Duodenal mucosa (tissue), 2 donors: Measurements from ENCODE around the gene RAMP1.

Experiments used
- H3K27ac ChIP-seq: one replicate; pipeline ENCODE4 v1.7.0; 2013; ENCODE audit warnings: low read depth, low read length
- H3K27me3 ChIP-seq, 2 donors: one replicate each; pipeline ENCODE4 v1.7.0; 2013; ENCODE audit warnings: low read length in 2 of 2, control low read depth in 1 of 2; ENCODE audit not compliant: insufficient read depth in 2 of 2, control insufficient read depth in 1 of 2
- H3K36me3 ChIP-seq, 2 donors: one replicate each; pipeline ENCODE4 v1.7.0; 2013; ENCODE audit warnings: low read length in 2 of 2, control low read depth in 1 of 2; ENCODE audit not compliant: insufficient read depth in 2 of 2, control insufficient read depth in 1 of 2
- H3K4me1 ChIP-seq, 2 donors: one replicate each; pipeline ENCODE4 v1.7.0; 2013; ENCODE audit warnings: low read length in 2 of 2, control low read depth in 1 of 2; ENCODE audit not compliant: insufficient read depth in 2 of 2, control insufficient read depth in 1 of 2
- H3K4me3 ChIP-seq, 2 donors: one replicate each; pipeline ENCODE4 v1.7.0; 2013; ENCODE audit warnings: low read length in 2 of 2, low read depth in 1 of 2
- H3K9ac ChIP-seq, 2 donors: one replicate each; pipeline ENCODE4 v1.7.0; 2013; ENCODE audit warnings: low read length in 2 of 2, low read depth in 1 of 2
- H3K9me3 ChIP-seq, 2 donors: one replicate each; pipeline ENCODE4 v1.7.0; 2013; ENCODE audit warnings: low read length in 2 of 2, control low read depth in 1 of 2; ENCODE audit not compliant: control insufficient read depth in 1 of 2

Gene RAMP1

DNA sequence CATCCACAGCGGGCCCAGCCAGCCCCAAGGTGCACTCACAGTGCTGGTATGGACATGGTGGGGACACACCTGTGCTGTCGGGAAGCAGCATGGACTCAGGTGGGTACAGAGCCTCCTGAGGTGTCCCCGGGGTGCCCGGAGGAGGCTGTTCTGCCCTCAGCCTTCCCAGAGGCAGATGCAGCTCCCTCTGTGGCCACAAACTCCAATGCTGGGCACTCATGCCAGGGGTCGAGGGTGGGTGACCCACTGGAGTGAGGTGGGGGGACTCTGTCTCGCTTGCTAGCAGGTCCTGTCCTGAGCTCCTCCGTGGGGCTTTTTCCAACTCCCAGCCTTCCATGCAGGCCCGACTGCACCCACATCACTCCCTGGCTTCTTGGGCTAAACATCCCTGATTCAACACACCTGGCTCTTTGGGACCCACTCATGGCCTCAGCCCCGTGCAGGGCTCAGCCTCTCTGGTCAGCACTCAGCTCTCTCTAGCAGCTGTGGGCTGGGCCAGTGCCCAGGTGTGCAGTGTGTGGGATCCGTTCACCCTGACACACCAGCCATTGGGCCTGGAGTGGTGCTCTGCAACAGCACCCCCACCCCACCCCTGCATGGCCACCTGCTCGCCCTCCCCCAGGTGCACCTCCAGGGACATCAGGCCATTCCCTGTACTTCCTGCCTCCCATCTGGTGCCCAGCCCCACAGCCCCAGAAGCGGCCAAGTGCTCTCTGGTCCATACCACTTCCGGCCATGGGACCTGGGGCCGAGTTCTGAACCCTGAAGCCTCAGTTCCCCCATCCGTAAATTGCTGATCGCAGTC, 16.0 kb downstream of the RAMP1 start:
- no peaks in the 10 kb centered on the region for H3K9me3 ChIP-seq
- H3K4me3 ChIP-seq, result no peak overlapping the region
- H3K9ac ChIP-seq, result no peak overlapping the region
- no peaks in the 10 kb centered on the region for H3K27me3 ChIP-seq
- no peak overlapping the region for H3K27ac ChIP-seq
- peaks cover 0 to 3% of the 10 kb centered on the region in 2 donors for H3K36me3 ChIP-seq
- no peaks in the 10 kb centered on the region for H3K4me1 ChIP-seq

DNA sequence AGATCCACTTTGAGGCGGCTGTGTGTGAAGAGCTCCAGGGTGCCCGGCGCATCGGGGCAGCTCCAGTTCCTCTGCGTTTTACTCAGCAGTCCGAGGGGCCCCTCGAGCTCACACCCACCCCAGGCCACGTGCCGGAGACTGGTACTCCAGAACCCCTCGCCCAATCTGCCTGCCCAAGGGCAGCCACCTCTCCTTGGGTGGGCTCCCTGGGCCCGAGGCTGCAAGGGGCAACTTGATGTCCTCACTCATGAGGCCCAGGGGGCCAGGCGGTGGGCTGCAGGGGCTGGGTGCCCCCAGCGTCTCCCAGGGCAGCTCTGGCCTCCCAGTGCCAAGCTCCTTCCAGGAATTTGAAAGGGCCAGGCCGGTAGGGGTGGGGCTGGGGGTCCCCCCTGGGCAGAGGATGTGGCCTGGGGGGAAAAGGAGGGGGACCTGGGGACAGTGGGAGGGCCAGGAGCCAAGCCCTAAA, 16.7 kb downstream of the RAMP1 start:
- Histone ChIP-seq H3K27ac (no peak overlapping the region), H3K4me1 (no peaks in the 10 kb centered on the region), H3K4me3 (no peak overlapping the region), H3K9ac (no peak overlapping the region), H3K9me3 (no peaks in the 10 kb centered on the region), H3K27me3 (no peaks in the 10 kb centered on the region), H3K36me3 (peaks cover 0 to 3% of the 10 kb centered on the region in 2 donors)

DNA sequence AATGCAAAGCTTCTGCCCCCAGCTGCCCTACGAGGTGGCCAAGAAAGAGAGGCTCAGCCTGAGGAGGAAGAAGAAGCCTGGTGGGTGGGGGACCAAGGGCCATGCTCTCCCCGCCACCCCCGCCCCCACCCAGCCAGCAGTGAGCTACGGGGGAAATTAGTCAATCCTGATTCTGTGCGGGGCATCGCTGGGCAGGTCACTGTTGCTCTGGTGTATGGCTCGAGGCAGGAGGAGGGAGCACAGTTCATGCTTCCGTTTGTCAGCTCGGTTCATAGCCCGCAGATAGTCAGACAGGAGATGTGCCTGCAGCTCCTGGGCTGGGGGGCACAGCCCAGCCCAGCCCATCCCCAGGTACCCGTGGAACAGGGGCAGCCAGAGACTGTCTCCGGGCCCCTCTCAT, 17.1 kb downstream of the RAMP1 start:
- Histone ChIP-seq H3K27ac (no peak overlapping the region), H3K9me3 (no peaks in the 10 kb centered on the region), H3K36me3 (peaks cover 0 to 3% of the 10 kb centered on the region in 2 donors), H3K27me3 (no peaks in the 10 kb centered on the region), H3K9ac (no peak overlapping the region), H3K4me1 (no peaks in the 10 kb centered on the region), H3K4me3 (no peak overlapping the region)

DNA sequence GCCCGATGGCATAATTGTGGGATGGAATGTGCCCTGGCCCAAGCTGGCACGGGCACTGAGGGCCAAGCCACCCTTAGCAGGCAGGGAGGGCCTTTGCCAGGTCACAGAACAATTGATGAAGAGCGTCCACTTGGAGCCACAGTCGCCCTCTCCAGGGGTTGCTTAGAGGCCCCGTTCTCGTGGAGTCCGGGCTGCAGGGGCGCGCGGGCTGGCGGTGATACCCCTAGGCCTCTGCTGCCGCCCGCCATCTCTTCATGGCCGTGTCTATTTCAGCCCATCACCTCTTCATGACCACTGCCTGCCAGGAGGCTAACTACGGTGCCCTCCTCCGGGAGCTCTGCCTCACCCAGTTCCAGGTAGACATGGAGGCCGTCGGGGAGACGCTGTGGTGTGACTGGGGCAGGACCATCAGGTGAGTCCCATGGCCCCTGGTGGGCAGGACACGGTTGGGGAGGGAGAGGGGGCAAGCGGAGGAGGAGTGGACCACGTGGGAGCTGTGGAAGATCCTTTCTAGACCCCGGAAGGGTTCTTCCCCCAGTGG, 17.6 kb downstream of the RAMP1 start:
- Histone ChIP-seq H3K9me3 (no peaks in the 10 kb centered on the region), H3K4me1 (no peaks in the 10 kb centered on the region), H3K27ac (no peak overlapping the region), H3K27me3 (no peaks in the 10 kb centered on the region), H3K36me3 (peaks cover 0 to 4% of the 10 kb centered on the region in 2 donors), H3K9ac (no peak overlapping the region), H3K4me3 (no peak overlapping the region)

DNA sequence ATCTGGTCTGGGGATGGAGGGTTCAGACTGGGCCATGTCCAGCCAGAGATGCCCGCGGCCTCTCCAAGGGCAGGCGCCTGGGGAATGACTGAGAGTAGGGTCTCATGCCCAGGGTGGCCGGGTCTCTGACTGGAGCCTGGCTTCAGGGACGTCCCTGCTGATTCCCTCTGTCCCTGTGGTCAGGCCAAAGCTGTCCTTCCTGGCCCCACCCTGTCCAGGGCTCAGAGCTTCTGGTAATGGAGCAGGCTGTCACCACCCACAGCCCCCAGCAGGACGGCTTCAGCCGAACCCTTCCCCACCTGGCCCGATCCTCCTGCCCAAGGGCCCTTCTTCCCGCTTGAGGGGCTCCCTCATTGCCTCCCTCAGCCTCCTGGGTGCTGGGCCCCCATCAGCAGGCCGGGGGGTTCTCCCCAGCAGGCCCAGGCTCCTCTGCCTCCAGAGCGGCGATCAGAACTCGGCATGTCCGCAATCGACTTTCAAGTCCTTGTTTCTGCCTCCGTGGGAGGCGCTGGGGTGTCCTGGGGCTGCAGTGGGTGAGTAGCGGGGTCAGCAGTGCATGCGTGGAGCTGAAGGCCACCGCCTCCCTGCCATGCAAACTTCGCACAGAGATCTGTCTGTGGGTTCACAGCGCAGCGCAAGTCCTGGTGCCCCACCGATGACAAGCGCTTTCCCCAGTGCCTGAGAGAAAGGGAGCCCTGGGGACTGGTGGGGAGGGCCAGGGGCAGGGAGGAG, 18.3 kb downstream of the RAMP1 start:
- Histone ChIP-seq H3K27ac (no peak overlapping the region), H3K4me3 (no peak overlapping the region), H3K4me1 (no peaks in the 10 kb centered on the region), H3K36me3 (peaks cover 0 to 10% of the 10 kb centered on the region in 2 donors), H3K9me3 (no peaks in the 10 kb centered on the region), H3K27me3 (no peaks in the 10 kb centered on the region), H3K9ac (no peak overlapping the region)

DNA sequence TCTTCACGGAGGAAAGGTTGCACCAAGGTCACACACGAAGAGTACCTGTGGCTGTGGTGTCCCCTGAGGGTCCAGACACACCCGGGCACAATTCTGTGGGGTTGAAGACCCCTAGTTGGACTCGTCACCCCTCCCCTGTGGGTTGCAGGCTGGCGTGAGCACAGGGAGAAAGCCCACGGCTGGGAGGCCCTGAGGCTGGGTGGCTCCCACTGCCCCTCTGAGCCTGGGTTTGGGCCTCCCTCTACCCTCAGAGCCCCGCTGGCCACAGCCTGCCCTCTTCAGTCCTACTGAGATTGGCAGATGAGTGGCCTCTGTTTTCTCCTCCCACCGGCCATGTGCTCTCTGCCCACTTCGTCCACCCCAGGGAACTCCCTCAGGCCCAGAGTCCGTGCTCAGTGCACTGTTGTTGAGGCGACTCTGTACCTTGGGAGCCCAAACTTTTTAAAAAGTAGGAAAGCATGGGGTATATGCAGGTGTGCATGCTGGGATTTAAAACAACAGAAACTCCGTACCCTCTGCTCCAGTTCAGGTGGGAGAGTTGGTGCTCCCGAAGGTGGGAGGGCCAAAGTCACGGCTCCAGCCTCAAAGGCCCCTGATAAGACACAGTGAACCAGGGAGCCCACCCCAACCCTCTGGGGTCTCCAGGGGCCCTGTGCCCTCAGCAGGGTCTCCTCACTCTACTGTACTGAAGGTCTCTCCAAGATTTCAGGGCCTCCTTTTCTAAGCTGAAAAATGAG, 19.1 kb downstream of the RAMP1 start:
- Histone ChIP-seq H3K9ac (no peak overlapping the region), H3K27me3 (no peaks in the 10 kb centered on the region), H3K36me3 (peaks cover 0 to 10% of the 10 kb centered on the region in 2 donors), H3K4me1 (no peaks in the 10 kb centered on the region), H3K27ac (no peak overlapping the region), H3K4me3 (no peak overlapping the region), H3K9me3 (no peaks in the 10 kb centered on the region)

DNA sequence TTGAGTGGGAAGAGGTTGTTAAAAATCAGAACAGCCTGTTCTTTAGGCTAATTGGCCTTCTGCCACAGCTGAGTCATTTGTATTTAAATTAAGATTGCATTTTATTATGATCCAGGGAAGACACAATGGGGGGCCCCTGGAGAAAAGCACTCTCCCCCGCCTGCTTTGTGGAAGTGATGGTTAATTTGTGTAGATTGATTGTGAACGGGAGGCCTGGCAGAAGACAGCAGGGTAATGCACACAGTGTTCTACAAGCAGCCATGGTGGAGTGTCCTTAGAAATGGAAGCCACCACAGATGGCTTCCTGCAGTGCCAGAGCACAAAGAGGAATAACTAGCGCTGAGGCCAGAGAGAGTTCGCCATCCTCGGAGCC, 19.6 kb downstream of the RAMP1 start:
- Histone ChIP-seq H3K4me3 (no peak overlapping the region), H3K4me1 (no peaks in the 10 kb centered on the region), H3K9me3 (no peaks in the 10 kb centered on the region), H3K36me3 (peaks cover 0 to 13% of the 10 kb centered on the region in 2 donors), H3K27me3 (no peaks in the 10 kb centered on the region), H3K27ac (no peak overlapping the region), H3K9ac (no peak overlapping the region)

DNA sequence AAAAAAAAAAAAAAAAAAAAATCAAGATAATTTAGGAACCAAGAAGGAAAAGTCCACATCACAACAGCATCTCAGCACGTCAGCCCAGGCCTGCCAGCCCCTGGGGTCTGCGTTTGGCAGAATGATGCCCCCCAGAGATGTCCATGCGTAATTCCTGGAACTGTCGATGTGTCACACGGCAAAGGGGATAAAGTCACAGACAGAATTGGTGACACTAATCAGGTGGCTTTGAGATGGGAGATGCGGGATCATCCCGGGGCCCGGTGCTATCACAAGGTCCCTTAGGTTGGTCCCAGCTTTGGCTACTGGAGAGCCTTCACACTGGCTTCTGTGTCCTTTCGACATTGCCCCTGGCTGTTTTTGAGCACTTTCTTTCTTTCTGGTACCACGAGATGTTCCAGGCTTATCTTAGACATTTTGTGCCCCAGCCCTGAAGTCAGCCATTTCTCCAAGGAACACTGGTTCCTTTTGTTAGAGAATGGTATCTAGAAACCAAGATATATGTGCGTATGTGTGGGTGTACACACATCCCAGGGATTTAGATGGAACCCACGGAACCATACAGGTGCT, 20.7 kb downstream of the RAMP1 start:
- no peak overlapping the region for H3K27ac ChIP-seq

DNA sequence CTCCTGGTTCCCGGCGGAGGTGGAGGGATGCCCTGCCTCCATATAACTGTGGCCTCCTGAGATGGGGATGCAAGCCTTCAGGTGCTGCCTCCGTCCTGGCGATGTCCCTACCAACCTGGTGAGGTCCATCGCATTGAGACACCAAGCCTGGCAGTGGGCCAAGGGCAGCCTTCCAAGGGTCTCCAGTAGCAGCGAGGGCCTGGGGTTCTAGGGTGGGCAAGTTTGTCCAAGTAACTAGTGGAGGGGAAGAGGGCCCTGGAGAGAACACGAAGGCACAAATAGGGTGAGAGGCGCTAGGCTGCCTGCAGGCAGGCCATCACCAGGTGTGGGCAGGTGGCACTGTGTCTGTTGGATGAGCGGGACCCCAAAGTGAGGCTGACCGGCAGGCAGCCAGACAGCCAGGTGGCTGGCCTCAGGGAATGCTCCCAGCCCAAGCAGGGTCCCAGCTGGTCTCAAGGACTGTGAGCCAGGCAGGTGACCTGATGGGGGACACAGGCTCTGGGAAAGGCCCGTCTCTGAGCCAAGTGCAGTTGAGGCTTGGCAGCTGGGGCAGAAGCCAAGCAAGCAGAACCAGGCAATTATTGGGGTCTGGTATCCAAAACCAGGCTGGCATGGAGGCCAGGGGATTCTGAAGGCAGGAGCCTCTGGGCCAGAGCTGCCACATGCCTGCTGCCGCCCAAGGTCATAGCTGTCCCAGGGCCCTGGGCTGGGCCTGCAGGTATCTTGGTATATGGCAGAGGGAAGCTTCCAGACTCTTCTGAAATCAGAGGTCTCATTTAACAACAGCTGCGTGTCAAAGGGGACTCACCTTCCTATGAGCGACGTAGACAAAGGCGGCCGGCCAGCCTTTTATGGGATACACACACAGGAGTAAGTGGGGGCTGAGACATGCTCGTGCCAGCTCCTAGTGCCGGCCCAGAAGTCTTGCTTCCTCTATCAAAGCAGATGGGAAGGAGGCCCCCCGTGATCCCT, 23.4 kb downstream of the RAMP1 start:
- Histone ChIP-seq H3K9ac (no peak overlapping the region), H3K9me3 (no peaks in the 10 kb centered on the region), H3K27ac (no peak overlapping the region), H3K4me1 (no peaks in the 10 kb centered on the region), H3K36me3 (peaks cover 0 to 13% of the 10 kb centered on the region in 2 donors), H3K27me3 (no peaks in the 10 kb centered on the region), H3K4me3 (no peak overlapping the region)

More for the DNA sequence above, 20.7 kb downstream of the RAMP1 start:
- H3K9me3 ChIP-seq, result no peaks in the 10 kb centered on the region
- no peaks in the 10 kb centered on the region for H3K27me3 ChIP-seq
- no peak overlapping the region for H3K4me3 ChIP-seq
- peaks cover 0 to 10% of the 10 kb centered on the region in 2 donors for H3K36me3 ChIP-seq
- no peaks in the 10 kb centered on the region for H3K4me1 ChIP-seq
- no peak overlapping the region for H3K9ac ChIP-seq
